Stimulated activated CD4-positive, alpha-beta T cell treated with anti-CD3 and anti-CD28 coated beads, TNF-alpha, amount 100 ng/mL, for 24 hours (primary cell): ENCODE data around the gene MLEC.
A peak's percentile ranks its signal among the peaks of the same experiment; 100 is the strongest.

ENCODE experiments used
- DNase-seq, 3 experiments: peaks; one replicate each; pipeline ENCODE4 v3.0.0-alpha.2; 2020; ENCODE audit warnings: low read depth in 3 of 3

MLEC gene

GRCh38 chr12:120686690-120687577 lies at the start of gene MLEC:
TSS of gene MLEC (plus strand) at chr12:120687149. CDS start at chr12:120687297, 148 bp downstream.
- DNase-seq: peak; percentile 98 to 99 (median 99)

GRCh38 chr12:120639771-120640721 lies 46.9 kb upstream of the MLEC start, which contains the start of gene CABP1:
TSS of gene CABP1 (plus strand) at chr12:120640626. CDS start at chr12:120640686, 60 bp downstream.
- peak; percentile 40 to 71 (median 59) for DNase-seq

GRCh38 chr12:120640861-120641833 lies 45.8 kb upstream of the MLEC start:
- DNase-seq: peak in 2 of 3 experiments; percentile 14 to 43

GRCh38 chr12:120642121-120642520 lies 44.8 kb upstream of the MLEC start:
- DNase-seq: no peak

- DNase-seq: no peak
Observed at GRCh38 chr12:120642826-120643225, 44.1 kb upstream of the MLEC start.

GRCh38 chr12:120643574-120643973 lies 43.4 kb upstream of the MLEC start:
- no peak for DNase-seq

GRCh38 chr12:120646044-120646443 lies 40.9 kb upstream of the MLEC start:
- DNase-seq: no peak

GRCh38 chr12:120647375-120647755 lies 39.6 kb upstream of the MLEC start:
- DNase-seq: no peak

- no peak for DNase-seq
Observed at GRCh38 chr12:120649442-120650232, 37.3 kb upstream of the MLEC start.

- no peak for DNase-seq
Observed at GRCh38 chr12:120650233-120650690, 36.7 kb upstream of the MLEC start.

GRCh38 chr12:120651821-120652220 lies 35.1 kb upstream of the MLEC start:
- DNase-seq: no peak

GRCh38 chr12:120652656-120653435 lies 34.1 kb upstream of the MLEC start:
- DNase-seq: no peak

GRCh38 chr12:120653611-120654010 lies 33.3 kb upstream of the MLEC start:
- DNase-seq: no peak

- no peak for DNase-seq
Observed at GRCh38 chr12:120654656-120655055, 32.3 kb upstream of the MLEC start.

- no peak for DNase-seq
Observed at GRCh38 chr12:120656008-120656407, 30.9 kb upstream of the MLEC start.

- DNase-seq: no peak
Observed at GRCh38 chr12:120658286-120659150, 28.4 kb upstream of the MLEC start.

GRCh38 chr12:120659151-120659525 lies 27.8 kb upstream of the MLEC start:
- no peak for DNase-seq

- DNase-seq: no peak
Observed at GRCh38 chr12:120661432-120661831, 25.5 kb upstream of the MLEC start.
